Measurements from ENCODE around the gene UNC93B1. TPM values are rescaled to one million over a fixed set of nuclear protein-coding genes. Genes with fewer than 3 reads are reported as not detected.
A peak's percentile ranks its signal among the peaks of the same experiment; 100 is the strongest.
"Not testable (repeated sequence)": the region's sequence is repeated elsewhere in the genome, so short reads cannot be mapped to it uniquely, and the experiment has no call there.

UNC93B1 gene
- total and polyA plus RNA-seq, 11 donors: 5.0 to 34.2 (median 6.9) TPM

GRCh38 chr11:67996622-67997474 lies 7.0 kb downstream of the UNC93B1 start:
- WGBS, 4 donors: 67 to 68% (median 68%) methylated on average over 41 of the region's 41 CpGs

GRCh38 chr11:67996051-67996450 lies 7.8 kb downstream of the UNC93B1 start:
- no peak for ATAC-seq
- intact Hi-C loops (cut with DNase I): no loop called here
- DNase-seq: no peak
- peaks cover 0 to 20% (median 6%) of the 10 kb centered on the region in 12 donors for H3K4me1 ChIP-seq
- no peak overlapping the region for H3K27ac ChIP-seq
- TF ChIP-seq POLR2A (IDR thresholded peaks at IDR 0.05): no peak
- no peak for TF ChIP-seq CTCF (IDR thresholded peaks at IDR 0.05)
- no peaks in the 10 kb centered on the region for H3K9me3 ChIP-seq
- 92 to 95% (median 94%) methylated on average over 12 to 13 of the region's 13 CpGs for WGBS, 4 donors
- H3K27me3 ChIP-seq: peaks cover 0 to 14% (median 4%) of the 10 kb centered on the region in 9 donors
- H3K36me3 ChIP-seq: peaks cover 0 to 6% (median 0%) of the 10 kb centered on the region in 9 donors
- H3K4me3 ChIP-seq: no peak overlapping the region

More at GRCh38 chr11:67996622-67997474, 7.0 kb downstream of the UNC93B1 start:
- peak in 4 of 5 donors; percentile 41 to 86 (median 66) for DNase-seq
- H3K4me3 ChIP-seq: no peak overlapping the region
- H3K36me3 ChIP-seq: peaks cover 0 to 6% (median 0%) of the 10 kb centered on the region in 9 donors
- H3K27me3 ChIP-seq: peaks cover 0 to 6% (median 0%) of the 10 kb centered on the region in 9 donors
- peaks cover 0 to 20% (median 0%) of the 10 kb centered on the region in 12 donors for H3K4me1 ChIP-seq
- intact Hi-C loops (cut with DNase I): no loop called here
- no peak overlapping the region for H3K27ac ChIP-seq
- ATAC-seq: peak; percentile 36 to 91 (median 85)
- H3K9me3 ChIP-seq: no peaks in the 10 kb centered on the region
- TF ChIP-seq CTCF (IDR thresholded peaks at IDR 0.05) (no peak), POLR2A (IDR thresholded peaks at IDR 0.05) (no peak)

- peaks cover 0 to 20% (median 6%) of the 10 kb centered on the region in 12 donors for H3K4me1 ChIP-seq
- H3K36me3 ChIP-seq; ATAC-seq; DNase-seq; H3K9me3 ChIP-seq; H3K27ac ChIP-seq; H3K4me3 ChIP-seq; intact Hi-C loops (cut with DNase I): not testable (repeated sequence)
- H3K27me3 ChIP-seq: peaks cover 0 to 14% (median 4%) of the 10 kb centered on the region in 9 donors
- WGBS, 4 donors: 89 to 90% methylated on average over 14 of the region's 14 CpGs; no CpG with 5 or more reads in 2 of the 4 donors
Measured at GRCh38 chr11:67995579-67995978, 8.3 kb downstream of the UNC93B1 start.

GRCh38 chr11:67995129-67995528 lies 8.8 kb downstream of the UNC93B1 start:
- H3K36me3 ChIP-seq; H3K4me3 ChIP-seq; DNase-seq; H3K27ac ChIP-seq; ATAC-seq; intact Hi-C loops (cut with DNase I); H3K9me3 ChIP-seq: not testable (repeated sequence)
- 94 to 97% (median 95%) methylated on average over 3 of the region's 3 CpGs for WGBS, 4 donors
- Histone ChIP-seq H3K4me1 (peaks cover 0 to 20% (median 6%) of the 10 kb centered on the region in 12 donors), H3K27me3 (peaks cover 0 to 14% (median 4%) of the 10 kb centered on the region in 9 donors)

- ATAC-seq; H3K36me3 ChIP-seq; DNase-seq; intact Hi-C loops (cut with DNase I); H3K27ac ChIP-seq; H3K9me3 ChIP-seq; H3K4me3 ChIP-seq: not testable (repeated sequence)
- 87 to 95% (median 92%) methylated on average over 2 to 5 of the region's 5 CpGs for WGBS, 4 donors
- peaks cover 0 to 14% (median 4%) of the 10 kb centered on the region in 9 donors for H3K27me3 ChIP-seq
- H3K4me1 ChIP-seq: peaks cover 0 to 16% (median 6%) of the 10 kb centered on the region in 12 donors
Measured at GRCh38 chr11:67994387-67994786, 9.5 kb downstream of the UNC93B1 start.
